Heart left ventricle (tissue), 16 donors: ENCODE results near the gene KRTAP10-10. TPM values are rescaled to one million over a fixed set of nuclear protein-coding genes. Genes with fewer than 3 reads are reported as not detected.

ENCODE experiments used
- ATAC-seq, 4 donors: fragments of 200-7000 bp; cut with Tn5 transposase; one replicate each; pipeline ENCODE4 v1.9.1; 2020 to 2022; ENCODE audit warnings: moderate library complexity in 4 of 4, mild to moderate bottlenecking in 3 of 4, moderate number of reproducible peaks in 1 of 4
- DNase-seq, 5 donors: peaks; one replicate each; pipeline ENCODE4 v3.0.0-alpha.2; 2020
- H3K27ac ChIP-seq, 12 donors: fragments of 200-600 bp; sonication (generic) in 4 of 12; one replicate each; pipeline versions ENCODE4 v1.5.0 to v1.8.0; 2016 to 2022; ENCODE audit warnings: mild to moderate bottlenecking in 2 of 12
- H3K27me3 ChIP-seq, 9 donors: fragments of 200-600 bp; sonication (generic) in 2 of 9; one replicate each; pipeline versions ENCODE4 v1.5.1 to v1.8.0; 2016 to 2022; ENCODE audit warnings: mild to moderate bottlenecking in 3 of 9
- H3K36me3 ChIP-seq, 9 donors: fragments of 200-600 bp; sonication (generic) in 2 of 9; one replicate each; pipeline versions ENCODE4 v1.5.0 to v1.8.0; 2018 to 2022; ENCODE audit warnings: mild to moderate bottlenecking in 2 of 9
- H3K4me1 ChIP-seq, 12 donors: fragments of 200-600 bp; sonication (generic) in 4 of 12; one replicate each; pipeline versions ENCODE4 v1.5.0 to v1.8.0; 2016 to 2022; ENCODE audit warnings: mild to moderate bottlenecking in 3 of 12
- H3K4me3 ChIP-seq, 12 donors: fragments of 200-600 bp; sonication (generic) in 4 of 12; one replicate each; pipeline versions ENCODE4 v1.5.0 to v1.8.0; 2017 to 2022; ENCODE audit warnings: mild to moderate bottlenecking in 9 of 12, moderate library complexity in 4 of 12
- H3K9me3 ChIP-seq, 12 donors: fragments of 200-600 bp; sonication (generic) in 4 of 12; one replicate each; pipeline versions ENCODE4 v1.5.0 to v1.8.0; 2016 to 2022; ENCODE audit warnings: mild to moderate bottlenecking in 1 of 12
- CTCF ChIP-seq, 12 donors: fragments of 200-600 bp; sonication (generic) in 4 of 12; IDR thresholded peaks; one replicate each; pipeline versions ENCODE4 v1.5.0 to v1.8.0; 2018 to 2022; ENCODE audit warnings: antibody characterized with exemption in 12 of 12, mild to moderate bottlenecking in 5 of 12
- POLR2A ChIP-seq, 2 donors: fragments of 450-650 bp; IDR thresholded peaks; one replicate each; pipeline ENCODE4 v1.6.1; 2017; ENCODE audit warnings: antibody characterized with exemption in 2 of 2, mild to moderate bottlenecking in 2 of 2, moderate library complexity in 2 of 2
- WGBS, 4 donors: extraction: QIAGEN DNeasy Blood & Tissue Kit in 2 of 4; methylation state at CpG; one replicate each; pipeline versions ENCODE4 v1.1.5 to v1.1.7; 2013 to 2018; 5-methylcytosine and 5-hydroxymethylcytosine counted together
- intact Hi-C, 10 donors: fragments of 100-400 bp; cut with DNase I; formaldehyde crosslinking; loops; one replicate each; pipeline versions ENCODE4 v1.11.1 to v1.14.2; 2022
- polyA plus RNA-seq, 2 donors: library from polyadenylated mRNA; stranded (reverse); fragments of 200-250 nt; gene quantifications; one replicate each; pipeline ENCODE4 v1.2.3, GENCODE V29; 2013
- total RNA-seq, 9 donors: library from RNA; depleted of rRNA in 2 of 9; stranded (reverse); fragments of >200 nt in 2 of 9; fragmentation: NEBNext Ultra II Directional in 3 of 9; extraction: Animal tissue kit (Norgen Biotek cat#: 25700) in 3 of 9; gene quantifications; one replicate each; pipeline versions ENCODE4 v1.1.0 to v1.2.4, GENCODE V29; 2016 to 2023
- donor health status: ischemic (EF 13 %, LVEDD 7.1; RV severe dilation, severe dysfunction).
- donor health status: healthy with polysubstance abuse.
- donor health status: DM: no; HTN: yes; CAD: no.
- donor health status: DM: no; HTN: no; CAD: no.
- donor health status: ischemic (EF 25% LVEDD 6.9; RV normal size, moderate dysfunction).
- donor health status: ischemic (EF 25% LVEDD 5.7; RV mildly dilated, moderate dysfunction).
- donor health status: healthy.
- donor health status: DM: yes; HTN: yes; CAD: no.
- donor health status: ischemic (EF 35%, LVEDD 5.7; RV mildly dilated, moderate dysfunction).
- donor health status: nonischemic (EF 11% LVEDD 7.7; RV severe dilation, severe dysfunction).
- donor health status: DM: yes; HTN: yes; CAD: no.
- donor health status: PGD.
- donor health status: ischemic (EF 29% LVEDD 5.4; RV normal size, mild dysfunction).
- donor health status: nonischemic (EF 23%, LVEDD 6.1; RV moderate dilation, normal function).

KRTAP10-10 gene
- total and polyA plus RNA-seq, 11 donors = not detected

DNA sequence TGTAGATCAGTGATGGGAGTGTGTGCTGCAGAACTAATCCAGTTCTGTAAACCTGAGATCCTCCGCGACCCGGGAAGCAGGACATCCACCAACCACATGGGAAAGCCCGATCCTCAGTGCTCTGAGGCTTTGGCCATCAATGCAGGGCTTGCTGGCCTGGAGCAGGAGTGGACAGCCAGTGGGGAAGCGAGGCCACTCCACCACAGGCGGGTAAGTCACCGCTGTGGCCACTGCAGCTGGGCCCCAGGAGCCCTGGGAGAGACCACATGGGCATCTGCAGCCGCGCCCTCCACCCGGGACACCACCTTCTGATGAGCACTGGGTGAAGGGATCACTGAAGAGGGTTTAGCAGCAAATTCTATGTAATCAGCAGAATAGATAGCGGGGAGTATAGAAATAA, 44.0 kb downstream of the KRTAP10-10 start:
- H3K4me3 ChIP-seq = no peak overlapping the region
- WGBS, 4 donors = 65 to 89% (median 80%) methylated on average over 11 of the region's 11 CpGs

DNA sequence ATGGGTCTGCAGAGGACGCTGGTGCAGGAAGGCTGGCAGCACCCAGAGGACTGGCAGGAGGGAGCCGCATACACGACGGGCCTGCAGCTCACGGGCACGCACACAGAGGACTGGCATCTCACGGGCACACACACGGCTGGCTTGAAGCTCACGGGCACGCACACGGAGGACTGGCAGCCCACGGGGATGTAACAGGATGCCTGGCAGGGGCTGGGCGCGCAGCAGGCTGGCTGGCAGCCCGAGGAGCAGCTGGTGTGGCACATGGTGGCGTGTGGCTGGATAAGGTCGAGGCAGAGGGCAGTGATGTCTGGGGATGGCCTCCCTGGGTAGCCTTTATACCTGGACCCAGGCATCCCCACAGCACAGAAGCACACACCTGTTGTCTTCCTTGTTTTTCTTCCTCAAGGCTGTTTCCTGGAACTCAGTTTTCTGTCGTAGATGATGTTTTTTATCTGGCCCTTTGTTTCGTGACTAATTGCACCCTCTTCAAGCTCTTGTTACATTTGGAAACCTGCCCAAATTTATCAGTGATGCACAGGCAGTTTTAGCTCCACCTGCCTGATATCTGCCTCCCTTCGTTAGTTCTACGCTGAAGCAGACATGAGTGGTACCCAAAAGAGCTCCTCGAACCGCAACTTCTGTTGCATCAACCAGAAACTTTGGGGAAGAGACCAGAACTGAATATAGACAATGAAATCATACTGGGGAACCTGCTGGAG, 44.9 kb downstream of the KRTAP10-10 start, which contains the start of gene KRTAP12-1:
TSS of gene KRTAP12-1 (minus strand) at position 303 of the 719 bp plus-strand sequence. CDS start at position 263, 40 bp downstream.
- no peaks in the 10 kb centered on the region for H3K36me3 ChIP-seq
- no peaks in the 10 kb centered on the region for H3K4me1 ChIP-seq
- H3K4me3 ChIP-seq = no peak within 1 kb of the TSS
- intact Hi-C loops = no loop called here
- DNase-seq (no peak), ATAC-seq (peak in 3 of 4 donors; percentile 40 to 64 (median 42))
- 70 to 74% (median 72%) methylated on average over 13 to 23 of the region's 23 CpGs for WGBS, 4 donors
- H3K27me3 ChIP-seq = peaks cover 0 to 23% (median 4%) of the 10 kb centered on the region in 9 donors
- peaks cover 0 to 6% (median 0%) of the 10 kb centered on the region in 12 donors for H3K9me3 ChIP-seq
- TF ChIP-seq POLR2A (IDR thresholded peaks at IDR 0.05) (no peak), CTCF (IDR thresholded peaks at IDR 0.05) (no peak)
- H3K27ac ChIP-seq = no peak within 1 kb of the TSS

More for the DNA sequence above, 44.0 kb downstream of the KRTAP10-10 start:
- no peak for TF ChIP-seq CTCF (IDR thresholded peaks at IDR 0.05)
- no peak for TF ChIP-seq POLR2A (IDR thresholded peaks at IDR 0.05)
- intact Hi-C loops = no loop called here
- no peaks in the 10 kb centered on the region for H3K36me3 ChIP-seq
- no peaks in the 10 kb centered on the region for H3K4me1 ChIP-seq
- H3K27me3 ChIP-seq = peaks cover 0 to 16% (median 0%) of the 10 kb centered on the region in 9 donors
- peaks cover 0 to 6% (median 0%) of the 10 kb centered on the region in 12 donors for H3K9me3 ChIP-seq
- ATAC-seq = no peak
- no peak overlapping the region for H3K27ac ChIP-seq
- no peak for DNase-seq

DNA sequence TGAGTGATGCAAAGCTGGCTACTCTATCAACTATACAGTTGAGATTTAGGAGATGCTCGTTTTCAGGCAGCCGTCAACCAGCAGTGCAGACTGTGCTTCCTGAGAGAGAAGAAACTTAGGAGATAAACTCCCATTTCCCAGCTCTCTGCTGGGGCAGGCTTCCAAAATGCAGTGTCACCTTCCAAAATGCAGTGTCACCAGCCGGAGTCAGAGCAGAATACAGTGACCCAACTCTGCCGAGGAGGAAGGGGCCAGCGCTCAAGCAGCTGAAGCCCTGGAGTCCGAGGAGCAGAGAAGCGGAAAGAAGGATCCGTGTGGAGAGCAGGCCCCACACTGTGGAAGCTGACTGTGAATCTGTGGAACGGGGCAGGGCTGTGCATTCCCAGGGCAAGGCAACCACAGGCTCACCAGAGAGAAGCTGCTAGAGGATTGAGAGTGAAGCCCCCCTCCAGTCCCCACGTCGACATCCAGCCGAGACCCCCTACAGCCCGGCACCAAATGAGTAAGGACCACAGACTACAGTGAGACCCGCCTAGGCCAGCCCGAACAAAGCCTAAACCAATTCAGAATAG, 45.5 kb downstream of the KRTAP10-10 start:
- intact Hi-C loops = no loop called here
- DNase-seq = no peak
- Histone ChIP-seq H3K9me3 (peaks cover 0 to 6% (median 0%) of the 10 kb centered on the region in 12 donors), H3K4me3 (no peak overlapping the region), H3K27ac (no peak overlapping the region), H3K36me3 (no peaks in the 10 kb centered on the region), H3K4me1 (no peaks in the 10 kb centered on the region), H3K27me3 (peaks cover 0 to 29% (median 8%) of the 10 kb centered on the region in 9 donors)
- no peak for ATAC-seq
- TF ChIP-seq POLR2A (IDR thresholded peaks at IDR 0.05) (no peak), CTCF (IDR thresholded peaks at IDR 0.05) (no peak)
- 74 to 80% (median 78%) methylated on average over 15 of the region's 15 CpGs for WGBS, 4 donors

GRCh38 chr21:44684077-44684476, 46.9 kb downstream of the KRTAP10-10 start:
- Histone ChIP-seq H3K4me3 (no peak overlapping the region), H3K27me3 (peaks cover 0 to 42% (median 13%) of the 10 kb centered on the region in 9 donors), H3K36me3 (no peaks in the 10 kb centered on the region), H3K9me3 (peaks cover 0 to 4% (median 0%) of the 10 kb centered on the region in 12 donors), H3K27ac (no peak overlapping the region), H3K4me1 (no peaks in the 10 kb centered on the region)
- TF ChIP-seq POLR2A (IDR thresholded peaks at IDR 0.05) (no peak), CTCF (IDR thresholded peaks at IDR 0.05) (no peak)
- 69 to 84% (median 79%) methylated on average over 7 of the region's 7 CpGs for whole genome bisulfite sequencing, 4 donors
- intact Hi-C loops = no loop called here
- DNase-seq = no peak
- no peak for ATAC-seq
